RCC 7860 (cell line): Measurements from ENCODE around the gene HIPK3.
A peak's percentile ranks its signal among the peaks of the same experiment; 100 is the strongest.
"Not testable (repeated sequence)": the region's sequence is repeated elsewhere in the genome, so short reads cannot be mapped to it uniquely, and the experiment has no call there.

Experiments used
- DNase-seq: peaks from one replicate; pipeline ENCODE4 v3.0.0-alpha.2; 2015; ENCODE audit warnings: low spot score
- FAIRE-seq: peaks from 2 replicates; lab custom pipeline; 2012; peaks lifted over from hg19 to GRCh38; lab: Jason Lieb, UNC

The HIPK3 gene

GRCh38 chr11:33347490-33348125 is 90.4 kb downstream of the HIPK3 start:
- no peak for DNase-seq
- no peak for FAIRE-seq

GRCh38 chr11:33350287-33350686 is 93.1 kb downstream of the HIPK3 start:
- no peak for DNase-seq
- no peak for FAIRE-seq

GRCh38 chr11:33358150-33358831 is 101.1 kb downstream of the HIPK3 start:
- no peak for DNase-seq
- no peak for FAIRE-seq

GRCh38 chr11:33360642-33361041 is 103.5 kb downstream of the HIPK3 start:
- FAIRE-seq, result no peak
- no peak for DNase-seq

GRCh38 chr11:33362051-33362910 is 105.1 kb downstream of the HIPK3 start:
- FAIRE-seq (peak; percentile 59), DNase-seq (peak; percentile 36)

GRCh38 chr11:33366918-33367317 is 109.7 kb downstream of the HIPK3 start:
- DNase-seq (no peak), FAIRE-seq (no peak)

- DNase-seq, FAIRE-seq: not testable (repeated sequence)
Observed at GRCh38 chr11:33368475-33368874, 111.3 kb downstream of the HIPK3 start.

GRCh38 chr11:33368931-33369330 is 111.8 kb downstream of the HIPK3 start:
- FAIRE-seq (no peak), DNase-seq (no peak)

- no peak for FAIRE-seq
Observed at GRCh38 chr11:33373636-33374035, 116.5 kb downstream of the HIPK3 start.

GRCh38 chr11:33375236-33375635 is 118.1 kb downstream of the HIPK3 start:
- no peak for FAIRE-seq
- DNase-seq, result no peak

More at GRCh38 chr11:33373636-33374035, 116.5 kb downstream of the HIPK3 start:
- no peak for DNase-seq

GRCh38 chr11:33375688-33376311 is 118.6 kb downstream of the HIPK3 start, which contains the start of gene KIAA1549L:
TSS of gene KIAA1549L (plus strand) at chr11:33376108.
- no peak for FAIRE-seq
- no peak for DNase-seq

- DNase-seq (no peak), FAIRE-seq (no peak)
Observed at GRCh38 chr11:33376331-33377310, 119.4 kb downstream of the HIPK3 start.

GRCh38 chr11:33377412-33378370 is 120.5 kb downstream of the HIPK3 start:
- no peak for FAIRE-seq
- DNase-seq, result no peak

- FAIRE-seq, result no peak
- no peak for DNase-seq
Observed at GRCh38 chr11:33379947-33380346, 122.8 kb downstream of the HIPK3 start.

- DNase-seq, result no peak
- FAIRE-seq, result no peak
Observed at GRCh38 chr11:33383075-33383919, 126.1 kb downstream of the HIPK3 start.

GRCh38 chr11:33383920-33384209 is 126.7 kb downstream of the HIPK3 start:
- DNase-seq (no peak), FAIRE-seq (no peak)

- FAIRE-seq (no peak), DNase-seq (no peak)
Observed at GRCh38 chr11:33384220-33384619, 127.0 kb downstream of the HIPK3 start.

GRCh38 chr11:33387581-33387980 is 130.4 kb downstream of the HIPK3 start:
- DNase-seq (no peak), FAIRE-seq (no peak)
